HEK293 (cell line): ENCODE results near the gene HMGB2.

ENCODE experiments used
- CTCF ChIA-PET: fragments of 350-600 bp; formaldehyde crosslinking; extraction: SDS; loops from one replicate; lab custom pipeline; 2021; ENCODE audit warnings: antibody characterized with exemption; lab: Yijun Ruan, JAX
- POLR2A ChIA-PET: fragments of 300-600 bp; formaldehyde crosslinking; extraction: SDS; loops from one replicate; lab custom pipeline; 2020; ENCODE audit warnings: antibody characterized with exemption, inconsistent platforms; lab: Yijun Ruan, JAX
- H3K27ac ChIP-seq: fragments of 200-500 bp; sonication (Bioruptor generic); 2 replicates; pipeline ENCODE4 v1.5.1; 2014; ENCODE audit warnings: low read depth, low read length, control low read depth, inconsistent platforms; ENCODE audit errors: extremely low read depth
- H3K36me3 ChIP-seq, 2 experiments: fragments of 200-500 bp in 1 of 2; sonication (Bioruptor generic) in 1 of 2; 1 replicate in 1 of 2; 2 replicates in 1 of 2; pipeline ENCODE4 v1.5.1; 2014 to 2017; ENCODE audit warnings: inconsistent platforms in 2 of 2, low read length in 2 of 2; ENCODE audit not compliant: control insufficient read depth in 2 of 2, insufficient read depth in 1 of 2
- H3K4me1 ChIP-seq: fragments of 200-500 bp; sonication (Bioruptor generic); 2 replicates; pipeline ENCODE4 v1.5.1; 2014; ENCODE audit warnings: mild to moderate bottlenecking, low read length, inconsistent platforms; ENCODE audit not compliant: control insufficient read depth, insufficient read depth
- H3K4me3 ChIP-seq: 2 replicates; pipeline ENCODE4 v1.5.1; 2011; ENCODE audit warnings: low read depth, mild to moderate bottlenecking, control low read depth, low read length, moderate library complexity
- H3K9me3 ChIP-seq: fragments of 200-500 bp; sonication (Bioruptor generic); 2 replicates; pipeline ENCODE4 v1.5.1; 2014; ENCODE audit warnings: low read depth, low read length, inconsistent platforms; ENCODE audit not compliant: control insufficient read depth, insufficient read depth
- BCL11B ChIP-seq: fragments of 450-650 bp; formaldehyde crosslinking; IDR thresholded peaks from 2 replicates; pipeline ENCODE4 v1.5.1; 2016; ENCODE audit warnings: low read depth, missing biosample characterization, missing genetic modification characterization
- KLF10 ChIP-seq: fragments of 450-650 bp; IDR thresholded peaks from 2 replicates; pipeline ENCODE4 v1.5.1; 2018; ENCODE audit warnings: missing biosample characterization, mild to moderate bottlenecking, missing genetic modification characterization
- MZF1 ChIP-seq: fragments of 450-650 bp; formaldehyde crosslinking; IDR thresholded peaks from 2 replicates; pipeline ENCODE4 v1.5.1; 2017; ENCODE audit warnings: missing biosample characterization, missing genetic modification characterization, borderline replicate concordance
- SCRT2 ChIP-seq: fragments of 450-650 bp; formaldehyde crosslinking; IDR thresholded peaks from 2 replicates; pipeline ENCODE4 v1.5.1; 2016; ENCODE audit warnings: missing biosample characterization, missing genetic modification characterization
- SP3 ChIP-seq: fragments of 450-650 bp; formaldehyde crosslinking; IDR thresholded peaks from 2 replicates; pipeline ENCODE4 v1.5.1; 2016; ENCODE audit warnings: missing biosample characterization, missing genetic modification characterization
- SP7 ChIP-seq: fragments of 450-650 bp; formaldehyde crosslinking; IDR thresholded peaks from 2 replicates; pipeline ENCODE4 v1.5.1; 2016; ENCODE audit warnings: missing biosample characterization, missing genetic modification characterization
- ZBTB11 ChIP-seq: fragments of 450-650 bp; formaldehyde crosslinking; conservative IDR thresholded peaks from 2 replicates; pipeline ENCODE4 v1.5.1; 2016; ENCODE audit warnings: low read depth, missing biosample characterization, missing genetic modification characterization
- ZBTB17 ChIP-seq: fragments of 450-650 bp; formaldehyde crosslinking; IDR thresholded peaks from 2 replicates; pipeline ENCODE4 v1.5.1; 2016; ENCODE audit warnings: missing biosample characterization, missing genetic modification characterization
- ZBTB20 ChIP-seq: fragments of 450-650 bp; formaldehyde crosslinking; IDR thresholded peaks from 2 replicates; pipeline ENCODE4 v1.5.1; 2016; ENCODE audit warnings: missing biosample characterization, missing genetic modification characterization
- ZIC2 ChIP-seq: fragments of 450-650 bp; formaldehyde crosslinking; IDR thresholded peaks from 2 replicates; pipeline ENCODE4 v1.5.1; 2016; ENCODE audit warnings: missing biosample characterization, missing genetic modification characterization
- ZNF155 ChIP-seq: fragments of 450-650 bp; formaldehyde crosslinking; IDR thresholded peaks from 2 replicates; pipeline ENCODE4 v1.5.1; 2016; ENCODE audit warnings: missing biosample characterization, missing genetic modification characterization
- ZNF169 ChIP-seq: fragments of 450-650 bp; formaldehyde crosslinking; IDR thresholded peaks from 2 replicates; pipeline ENCODE4 v1.5.1; 2016; ENCODE audit warnings: missing biosample characterization, missing genetic modification characterization
- ZNF341 ChIP-seq: fragments of 450-650 bp; formaldehyde crosslinking; IDR thresholded peaks from 2 replicates; pipeline ENCODE4; 2016; ENCODE audit warnings: low read depth, missing biosample characterization, missing genetic modification characterization
- ZNF404 ChIP-seq: fragments of 450-650 bp; formaldehyde crosslinking; IDR thresholded peaks from 2 replicates; pipeline ENCODE4 v1.5.1; 2017; ENCODE audit warnings: missing biosample characterization, missing genetic modification characterization
- ZNF501 ChIP-seq: fragments of 450-650 bp; formaldehyde crosslinking; IDR thresholded peaks from 2 replicates; pipeline ENCODE4 v1.5.1; 2016; ENCODE audit warnings: missing biosample characterization, missing genetic modification characterization
- ZNF585B ChIP-seq: fragments of 450-650 bp; formaldehyde crosslinking; IDR thresholded peaks from 2 replicates; pipeline ENCODE4 v1.5.1; 2016; ENCODE audit warnings: missing biosample characterization, missing genetic modification characterization
- ZNF596 ChIP-seq: fragments of 450-650 bp; IDR thresholded peaks from 2 replicates; pipeline ENCODE4 v1.5.0; 2018; ENCODE audit warnings: missing biosample characterization, mild to moderate bottlenecking, missing genetic modification characterization, moderate library complexity
- ZNF776 ChIP-seq: fragments of 450-650 bp; formaldehyde crosslinking; IDR thresholded peaks from 2 replicates; pipeline ENCODE4 v1.5.0; 2017; ENCODE audit warnings: missing biosample characterization, missing genetic modification characterization, borderline replicate concordance
- ZNF777 ChIP-seq: fragments of 450-650 bp; formaldehyde crosslinking; IDR thresholded peaks from 2 replicates; pipeline ENCODE4 v1.5.1; 2017; ENCODE audit warnings: missing biosample characterization, missing genetic modification characterization, borderline replicate concordance
- ZNF830 ChIP-seq: fragments of 450-650 bp; IDR thresholded peaks from 2 replicates; pipeline ENCODE4 v1.5.0; 2018; ENCODE audit warnings: missing biosample characterization, missing genetic modification characterization, low read depth, mild to moderate bottlenecking, moderate library complexity
- ZXDB ChIP-seq: fragments of 450-650 bp; formaldehyde crosslinking; IDR thresholded peaks from 2 replicates; pipeline ENCODE4 v1.5.1; 2016; ENCODE audit warnings: missing biosample characterization, missing genetic modification characterization
- TF ChIP-seq, protein P1 (sequence below): fragments of 450-650 bp; formaldehyde crosslinking; IDR thresholded peaks from 2 replicates; pipeline ENCODE4 v1.5.0; 2017; ENCODE audit warnings: missing biosample characterization, missing genetic modification characterization, borderline replicate concordance
- TF ChIP-seq, protein P2 (sequence below): fragments of 450-650 bp; formaldehyde crosslinking; IDR thresholded peaks from 2 replicates; pipeline ENCODE4 v1.5.1; 2017; ENCODE audit warnings: missing biosample characterization, missing genetic modification characterization

The HMGB2 gene

GRCh38 chr4:173343832-173344397 is 9.8 kb upstream of the HMGB2 start:
- H3K36me3 ChIP-seq: no peaks in the 10 kb centered on the region
- no peak overlapping the region for H3K27ac ChIP-seq
- ChIA-PET CTCF (no interaction called here), POLR2A (interaction anchor here (1.7 kb wide), 1 partner anchor 9 kb away, joined by 6 read pairs; the partner anchor contains the start of gene HMGB2)
- H3K4me1 ChIP-seq: no peaks in the 10 kb centered on the region
- no peaks in the 10 kb centered on the region for H3K9me3 ChIP-seq
- no peak overlapping the region for H3K4me3 ChIP-seq
- TF ChIP-seq ZBTB17 (no peak), BCL11B (no peak), ZNF155 (tag by site-specific recombination) (no peak), ZNF777 (tag by site-specific recombination) (no peak), MZF1 (tag by site-specific recombination) (no peak), ZNF404 (tag by site-specific recombination) (no peak), ZNF830 (no peak)

GRCh38 chr4:173337463-173337862 is 3.3 kb upstream of the HMGB2 start:
- Histone ChIP-seq H3K36me3 (peaks cover 4 to 10% of the 10 kb centered on the region in 2 experiments; a peak in 2 of 3 replicates), H3K4me3 (no peak overlapping the region), H3K9me3 (no peaks in the 10 kb centered on the region), H3K4me1 (peaks cover 8% of the 10 kb centered on the region), H3K27ac (no peak overlapping the region)
- ChIA-PET POLR2A (no interaction called here), CTCF (no interaction called here)
- TF ChIP-seq ZIC2 (tag by site-specific recombination) (no peak), SP7 (no peak), ZNF596 (tag by site-specific recombination) (no peak), SP3 (tag by site-specific recombination) (no peak), ZNF776 (tag by site-specific recombination) (no peak)
- TF ChIP-seq, protein P1, sequence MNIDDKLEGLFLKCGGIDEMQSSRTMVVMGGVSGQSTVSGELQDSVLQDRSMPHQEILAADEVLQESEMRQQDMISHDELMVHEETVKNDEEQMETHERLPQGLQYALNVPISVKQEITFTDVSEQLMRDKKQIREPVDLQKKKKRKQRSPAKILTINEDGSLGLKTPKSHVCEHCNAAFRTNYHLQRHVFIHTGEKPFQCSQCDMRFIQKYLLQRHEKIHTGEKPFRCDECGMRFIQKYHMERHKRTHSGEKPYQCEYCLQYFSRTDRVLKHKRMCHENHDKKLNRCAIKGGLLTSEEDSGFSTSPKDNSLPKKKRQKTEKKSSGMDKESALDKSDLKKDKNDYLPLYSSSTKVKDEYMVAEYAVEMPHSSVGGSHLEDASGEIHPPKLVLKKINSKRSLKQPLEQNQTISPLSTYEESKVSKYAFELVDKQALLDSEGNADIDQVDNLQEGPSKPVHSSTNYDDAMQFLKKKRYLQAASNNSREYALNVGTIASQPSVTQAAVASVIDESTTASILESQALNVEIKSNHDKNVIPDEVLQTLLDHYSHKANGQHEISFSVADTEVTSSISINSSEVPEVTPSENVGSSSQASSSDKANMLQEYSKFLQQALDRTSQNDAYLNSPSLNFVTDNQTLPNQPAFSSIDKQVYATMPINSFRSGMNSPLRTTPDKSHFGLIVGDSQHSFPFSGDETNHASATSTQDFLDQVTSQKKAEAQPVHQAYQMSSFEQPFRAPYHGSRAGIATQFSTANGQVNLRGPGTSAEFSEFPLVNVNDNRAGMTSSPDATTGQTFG (tag by site-specific recombination): no peak

GRCh38 chr4:173334891-173335752 is 964 bp upstream of the HMGB2 start:
- Histone ChIP-seq H3K36me3 (peaks cover 20 to 32% of the 10 kb centered on the region in 2 experiments), H3K4me3 (peak overlapping the region; percentile 80), H3K27ac (peak overlapping the region; percentile 98), H3K4me1 (peaks cover 12% of the 10 kb centered on the region), H3K9me3 (no peaks in the 10 kb centered on the region)
- POLR2A ChIA-PET: interaction anchor here (0.6 to 4.5 kb wide), 32 partner anchors 9 to 321 kb away, joined by 3 to 246 read pairs (median 5); partner anchors contain the start of genes GALNT7, HAND2 and SAP30
- CTCF ChIA-PET: interaction anchor here (1.5 kb wide), 1 partner anchor 16 kb away, joined by 3 read pairs; no protein-coding TSS in a partner anchor
- TF ChIP-seq ZNF341 (tag by site-specific recombination): peak; percentile 50; the same call in 1 of the 2 replicates
- TF ChIP-seq, protein P2, sequence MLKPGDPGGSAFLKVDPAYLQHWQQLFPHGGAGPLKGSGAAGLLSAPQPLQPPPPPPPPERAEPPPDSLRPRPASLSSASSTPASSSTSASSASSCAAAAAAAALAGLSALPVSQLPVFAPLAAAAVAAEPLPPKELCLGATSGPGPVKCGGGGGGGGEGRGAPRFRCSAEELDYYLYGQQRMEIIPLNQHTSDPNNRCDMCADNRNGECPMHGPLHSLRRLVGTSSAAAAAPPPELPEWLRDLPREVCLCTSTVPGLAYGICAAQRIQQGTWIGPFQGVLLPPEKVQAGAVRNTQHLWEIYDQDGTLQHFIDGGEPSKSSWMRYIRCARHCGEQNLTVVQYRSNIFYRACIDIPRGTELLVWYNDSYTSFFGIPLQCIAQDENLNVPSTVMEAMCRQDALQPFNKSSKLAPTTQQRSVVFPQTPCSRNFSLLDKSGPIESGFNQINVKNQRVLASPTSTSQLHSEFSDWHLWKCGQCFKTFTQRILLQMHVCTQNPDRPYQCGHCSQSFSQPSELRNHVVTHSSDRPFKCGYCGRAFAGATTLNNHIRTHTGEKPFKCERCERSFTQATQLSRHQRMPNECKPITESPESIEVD (tag by site-specific recombination): 0 out of 2 replicates have a peak, but pooled peaks have one; percentile 12
- peak; percentile 48; the same call in 1 of the 2 replicates for TF ChIP-seq ZXDB (tag by site-specific recombination)
- no peak for TF ChIP-seq SCRT2
- TF ChIP-seq ZBTB20 (tag by site-specific recombination): peak; percentile 50; the same call in 1 of the 2 replicates
- no peak for TF ChIP-seq ZNF585B
- TF ChIP-seq KLF10: peak; percentile 61
- TF ChIP-seq ZNF501: peak; percentile 41; the same call in 1 of the 2 replicates
- 0 out of 2 replicates have a peak, but pooled peaks have one; percentile 30 for TF ChIP-seq ZBTB11 (tag by site-specific recombination)
- TF ChIP-seq ZNF169 (tag by site-specific recombination): no peak
